ENCODE measurements around the gene TTC12.
"Not testable (repeated sequence)": the region's sequence is repeated elsewhere in the genome, so short reads cannot be mapped to it uniquely, and the experiment has no call there.

TTC12 gene

DNA sequence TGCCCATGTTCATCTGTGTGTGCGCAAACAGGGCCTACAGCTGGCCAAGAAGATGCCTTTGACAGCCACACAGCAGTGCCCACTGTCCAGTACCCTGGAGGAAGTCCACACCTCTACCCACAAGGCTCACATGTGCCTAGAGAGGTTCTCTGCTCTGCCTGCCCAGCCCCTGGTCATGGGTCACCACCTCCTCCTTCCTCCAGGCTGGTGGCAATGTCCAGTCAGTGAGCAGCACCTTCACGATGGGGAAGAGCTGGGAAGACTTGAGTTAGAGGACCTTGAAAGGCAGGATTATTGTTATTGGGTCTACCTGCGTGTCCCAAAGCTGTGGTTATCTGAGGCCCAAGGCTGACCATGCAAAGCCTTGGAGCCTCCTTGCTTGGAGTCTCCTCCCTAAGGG, 28.4 kb upstream of the TTC12 start:
- DNase-seq = no peak

DNA sequence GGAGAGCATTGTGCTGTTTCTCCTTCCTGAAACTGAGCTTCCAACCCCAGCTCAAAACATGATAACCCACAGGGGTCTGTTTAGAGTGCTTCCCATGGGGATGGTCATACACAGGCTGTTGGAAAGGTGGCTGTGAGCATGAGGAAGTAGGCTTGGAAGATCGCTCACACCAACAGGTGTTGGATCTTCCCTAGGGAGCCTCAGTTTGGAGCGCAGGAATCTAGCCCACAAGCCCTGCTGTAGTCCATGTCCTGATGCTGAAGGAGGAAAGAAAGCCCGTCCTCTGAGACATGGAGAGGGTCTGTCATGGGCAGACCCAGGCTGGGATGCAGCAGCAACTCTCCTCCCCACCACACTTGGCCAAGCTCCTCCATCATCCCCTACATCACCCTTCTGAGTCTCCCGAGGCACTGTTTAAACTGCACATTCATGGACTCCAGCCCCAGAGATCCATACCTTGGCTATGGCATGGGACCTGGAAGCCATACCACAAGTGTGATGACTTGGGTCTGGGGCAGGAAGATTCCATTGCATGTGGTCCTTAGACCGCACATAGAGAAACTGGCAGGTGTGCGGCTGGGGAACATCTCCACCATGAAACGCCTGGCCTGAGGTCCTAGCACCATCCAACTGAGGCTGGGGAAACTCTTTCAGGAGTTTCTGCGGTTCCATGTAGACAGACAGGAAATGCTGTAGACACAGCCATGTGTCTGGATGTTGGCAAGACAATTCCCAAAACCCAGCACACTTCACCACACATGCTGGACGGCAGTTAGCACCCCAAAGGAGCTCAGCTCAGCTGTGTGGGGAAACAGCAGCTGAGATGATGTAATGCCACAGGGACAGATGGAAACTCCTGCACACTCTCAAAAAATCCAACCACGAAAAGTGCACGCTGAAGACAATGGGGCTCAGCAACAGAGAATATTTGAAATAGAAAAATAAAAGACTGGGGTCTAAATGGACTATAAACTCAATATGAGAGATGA, 27.6 kb upstream of the TTC12 start:
- no peak for DNase-seq

DNA sequence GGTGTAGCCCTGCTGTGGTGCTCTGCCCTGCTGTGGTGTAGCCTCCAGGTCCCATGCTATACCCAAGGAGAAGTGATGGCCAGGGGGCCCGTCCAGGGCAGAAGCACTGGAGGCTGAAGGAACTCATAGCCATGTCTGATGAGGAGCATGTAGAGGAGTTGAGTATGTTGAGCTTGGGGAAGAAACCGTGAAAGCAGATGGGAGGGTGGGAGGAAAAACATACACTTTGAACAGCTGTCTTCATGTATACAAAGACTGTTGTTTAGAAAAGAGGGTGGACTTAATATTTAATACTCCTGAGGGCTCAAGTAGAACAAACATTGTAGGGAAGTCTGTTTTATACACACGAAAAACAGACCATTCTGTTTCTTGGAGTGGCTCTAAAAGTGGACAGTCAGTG, 26.6 kb upstream of the TTC12 start:
- DNase-seq = no peak

DNA sequence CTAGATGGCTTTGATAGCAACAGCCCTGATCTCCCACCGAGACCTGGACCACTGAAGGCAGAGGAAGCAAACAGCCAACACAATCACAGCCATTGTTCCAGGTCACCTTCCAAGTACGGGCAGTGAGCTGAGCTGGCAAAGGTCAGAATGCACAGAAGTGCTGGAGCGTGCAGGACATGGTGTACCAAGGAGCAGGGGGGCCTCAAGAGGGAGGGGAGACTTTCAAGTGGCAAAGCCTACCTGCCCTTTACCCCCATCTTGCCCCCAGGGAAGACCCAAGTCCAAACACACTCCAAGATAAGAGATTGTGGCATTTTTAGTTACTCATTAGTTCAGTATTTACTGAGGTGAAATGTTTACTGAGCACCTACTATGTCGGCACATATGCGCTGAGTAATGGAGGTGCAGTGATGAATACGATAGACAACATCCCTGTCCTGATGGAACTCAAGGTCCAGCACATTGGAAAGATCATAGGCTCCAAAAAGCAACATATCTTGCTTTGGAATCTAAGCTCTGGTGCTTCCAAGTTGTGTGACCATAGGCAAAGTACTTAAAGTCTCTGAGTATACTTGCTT, 26.0 kb upstream of the TTC12 start:
- no peak for DNase-seq

DNA sequence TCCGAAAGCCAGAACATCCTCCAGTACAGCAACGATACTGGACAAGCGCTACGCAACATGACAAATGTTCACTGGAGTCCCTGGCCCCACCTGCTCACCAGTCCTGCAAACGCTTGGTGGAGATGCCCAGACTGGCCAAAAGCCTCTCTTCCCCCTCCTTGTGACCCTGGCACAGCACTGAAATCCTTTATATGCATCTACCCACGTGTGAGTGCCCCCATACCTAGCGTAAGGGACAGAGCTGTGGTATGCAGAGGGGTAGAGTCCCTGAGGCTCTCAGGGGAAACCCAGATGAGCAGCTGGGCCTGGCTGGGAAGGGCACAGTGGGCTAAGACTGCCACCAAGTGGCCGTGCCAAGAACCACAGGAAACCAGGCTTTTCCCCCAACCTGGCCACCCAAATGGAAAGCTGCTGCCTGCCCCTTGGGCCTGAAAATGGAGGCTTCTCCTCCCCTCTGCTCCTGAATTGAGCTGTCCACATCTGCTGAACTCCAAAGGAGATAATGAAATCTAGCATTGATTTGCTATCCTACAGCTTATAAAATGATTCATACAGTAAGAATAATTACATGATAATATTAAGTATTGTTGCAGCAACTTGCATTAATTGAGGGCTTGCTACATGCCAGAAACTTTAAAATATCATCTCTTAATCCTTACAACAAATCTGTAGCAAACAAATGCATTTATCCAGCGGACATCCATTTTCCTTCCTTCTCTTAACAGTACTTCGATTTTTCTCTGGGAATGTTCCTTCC, 24.8 kb upstream of the TTC12 start:
- no peak for DNase-seq

DNA sequence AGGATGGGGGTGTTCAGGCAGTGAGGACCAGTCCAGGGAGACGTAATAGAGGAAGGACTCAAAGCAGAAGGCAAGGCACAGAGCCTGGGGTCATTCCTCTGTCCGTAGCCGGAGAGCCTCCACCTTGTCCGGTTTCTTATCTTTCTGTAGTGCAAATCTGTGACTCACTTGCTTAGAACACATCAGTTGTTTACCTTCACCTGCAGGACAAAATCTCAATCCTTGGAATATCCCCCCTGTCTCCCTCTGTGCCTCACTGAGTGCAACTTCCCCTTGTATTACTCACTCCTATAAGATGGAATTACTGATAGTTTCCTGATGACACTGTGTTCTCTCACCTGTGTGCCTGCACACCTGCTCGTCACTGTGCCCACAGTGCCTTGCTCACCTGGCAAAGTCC, 20.4 kb upstream of the TTC12 start:
- DNase-seq = no peak

DNA sequence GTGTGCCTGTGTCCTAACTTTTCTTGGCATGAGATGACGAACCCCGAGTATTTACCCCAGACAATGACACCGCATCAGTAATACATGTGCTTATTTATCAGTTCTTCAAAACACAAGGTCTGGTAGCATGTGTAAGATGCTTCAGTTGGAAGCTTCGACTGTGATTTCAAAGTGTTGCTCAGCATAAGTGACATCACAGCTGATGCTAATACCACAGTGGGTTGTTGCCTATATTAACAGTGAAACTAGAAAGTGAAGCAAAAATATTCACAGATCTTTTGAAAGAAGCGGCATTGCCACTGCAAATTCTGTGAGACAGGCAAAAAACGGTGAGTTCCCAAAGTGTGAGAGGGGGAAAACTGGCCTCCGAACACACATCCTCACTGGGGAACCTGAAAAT, 18.4 kb upstream of the TTC12 start:
- no peak for DNase-seq

DNA sequence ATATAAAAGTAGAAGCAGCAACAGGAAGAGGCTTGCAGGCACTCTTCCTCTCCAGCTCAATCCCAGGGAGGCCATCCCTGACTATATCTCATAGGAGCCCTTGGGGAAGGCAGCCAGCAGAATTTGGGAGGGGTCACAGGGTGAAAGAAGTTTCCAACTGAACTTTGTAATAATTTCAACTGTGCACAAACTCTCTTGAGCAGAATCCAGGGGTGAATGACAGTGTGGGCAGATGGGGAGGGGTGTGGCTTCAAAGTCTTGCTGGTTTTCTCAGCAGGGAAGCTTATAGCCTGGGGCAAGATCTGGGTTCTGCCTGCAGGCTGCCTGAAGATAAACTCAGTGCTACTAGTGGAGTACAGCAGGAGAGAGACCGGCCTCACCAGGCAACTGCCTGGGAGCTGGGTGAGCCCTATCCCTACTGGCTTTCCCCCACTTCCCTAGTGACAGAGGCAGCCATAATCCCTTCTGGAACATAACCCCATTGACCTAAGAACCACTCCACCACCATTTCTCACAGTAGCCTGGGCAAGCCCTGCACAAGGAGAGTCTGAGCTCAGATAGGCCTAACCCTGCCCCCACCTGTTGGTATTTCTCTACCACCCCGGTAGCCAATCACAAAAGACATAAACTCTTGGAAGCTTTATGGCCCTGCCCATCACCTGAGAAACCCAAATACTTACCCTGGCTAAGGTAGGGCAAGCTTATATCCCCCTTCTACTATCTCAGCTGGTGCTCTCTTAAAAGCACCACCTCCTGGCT, 17.8 kb upstream of the TTC12 start:
- no peak for DNase-seq

DNA sequence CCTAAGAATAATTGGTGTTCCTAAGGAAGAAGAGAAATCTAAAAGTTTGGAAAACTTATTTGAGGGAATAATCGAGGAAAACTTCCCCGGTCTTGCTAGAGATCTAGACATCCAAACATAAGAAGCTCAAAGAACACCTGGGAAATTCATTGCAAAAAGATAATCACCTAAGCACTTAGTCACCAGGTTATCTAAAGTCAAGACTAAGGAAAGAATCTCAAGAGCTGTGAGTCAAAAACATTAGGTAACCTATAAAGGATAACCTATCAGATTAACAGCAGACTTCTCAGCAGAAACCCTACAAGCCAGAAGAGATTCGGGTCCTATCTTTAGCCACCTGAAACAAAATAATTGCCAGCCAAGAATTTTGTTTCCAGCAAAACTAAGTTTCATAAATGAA, 15.9 kb upstream of the TTC12 start:
- not testable (repeated sequence) for DNase-seq

DNA sequence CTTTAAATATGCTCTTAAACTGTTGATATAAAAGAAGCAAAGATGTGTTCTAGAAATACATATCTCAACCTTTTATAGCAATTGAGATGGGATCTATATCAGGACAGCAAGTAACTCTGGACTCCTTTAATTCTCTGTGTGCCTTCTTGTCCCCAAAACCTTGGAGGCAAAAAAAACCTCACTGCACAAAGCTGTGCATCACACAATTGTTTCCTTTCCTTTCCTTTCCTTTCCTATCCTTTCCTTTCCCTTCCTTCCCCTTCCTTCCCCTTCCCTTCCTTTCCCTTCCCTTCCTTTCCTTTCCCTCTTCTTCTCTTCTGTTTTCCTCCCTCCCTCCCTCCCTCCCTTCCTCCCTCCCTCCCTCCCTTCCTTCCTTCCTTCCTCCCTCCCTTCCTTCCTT, 9.5 kb upstream of the TTC12 start:
- DNase-seq = no peak

DNA sequence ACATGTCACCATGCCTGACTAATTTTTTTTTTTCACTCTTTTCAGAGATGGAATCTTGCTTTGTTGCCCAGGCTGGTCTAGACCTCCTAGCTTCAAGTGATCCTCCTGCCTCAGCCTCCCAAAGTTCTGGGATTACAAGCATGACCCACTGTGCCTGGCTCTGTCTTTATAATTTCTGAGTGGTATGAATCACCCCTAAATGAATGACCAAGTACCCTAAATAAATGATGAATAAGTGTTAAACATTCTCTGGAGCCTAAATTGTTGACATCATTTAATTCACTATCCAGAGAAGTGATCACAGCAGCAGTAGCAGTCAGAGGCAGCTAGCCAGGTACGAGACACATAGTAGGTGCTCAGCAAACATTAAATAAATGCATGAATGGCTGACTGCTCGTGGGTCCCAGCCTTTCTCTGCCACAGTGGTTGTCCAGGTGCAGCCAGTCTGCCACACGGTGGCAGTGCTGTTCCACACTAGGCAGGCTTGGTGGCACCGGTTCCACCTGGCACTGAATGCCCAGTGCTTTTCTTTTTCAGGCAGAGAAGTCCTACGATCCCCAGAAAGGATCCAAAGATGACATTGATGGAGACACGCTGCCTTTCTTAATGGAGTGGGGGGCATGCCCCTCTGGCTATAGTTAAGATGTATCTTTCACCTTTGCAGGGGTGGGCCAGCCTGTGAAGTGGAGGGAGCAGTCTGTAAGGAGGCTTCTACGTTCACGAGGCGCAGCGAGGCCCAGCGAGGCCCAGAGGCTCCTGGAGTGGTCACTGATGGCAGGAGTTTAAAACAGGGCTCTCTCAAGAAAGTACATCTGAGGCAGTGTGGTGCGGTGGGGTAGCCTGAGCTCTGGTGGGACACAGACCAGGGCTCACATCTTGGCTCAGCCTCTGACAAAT, 8.7 kb upstream of the TTC12 start:
- peak; percentile 42 for DNase-seq

DNA sequence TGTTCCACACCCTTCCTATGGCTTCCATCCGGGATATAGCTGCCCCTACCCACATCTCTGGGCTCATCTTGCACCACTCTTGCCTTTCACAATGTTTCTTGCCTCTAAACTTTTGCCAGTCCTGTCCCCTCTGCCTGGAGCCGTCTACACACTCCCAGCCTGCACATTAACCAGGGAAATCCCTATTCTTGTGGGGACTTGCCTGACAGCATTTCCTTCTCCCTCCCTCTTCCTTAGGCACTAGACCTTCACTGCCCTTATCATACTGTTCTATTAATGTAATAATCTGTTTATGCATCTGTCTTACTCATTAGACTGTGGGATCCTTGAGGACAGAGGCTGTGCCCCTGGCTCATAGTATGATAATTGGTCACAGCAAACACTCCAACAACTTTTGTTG, 5.8 kb upstream of the TTC12 start:
- DNase-seq = no peak

DNA sequence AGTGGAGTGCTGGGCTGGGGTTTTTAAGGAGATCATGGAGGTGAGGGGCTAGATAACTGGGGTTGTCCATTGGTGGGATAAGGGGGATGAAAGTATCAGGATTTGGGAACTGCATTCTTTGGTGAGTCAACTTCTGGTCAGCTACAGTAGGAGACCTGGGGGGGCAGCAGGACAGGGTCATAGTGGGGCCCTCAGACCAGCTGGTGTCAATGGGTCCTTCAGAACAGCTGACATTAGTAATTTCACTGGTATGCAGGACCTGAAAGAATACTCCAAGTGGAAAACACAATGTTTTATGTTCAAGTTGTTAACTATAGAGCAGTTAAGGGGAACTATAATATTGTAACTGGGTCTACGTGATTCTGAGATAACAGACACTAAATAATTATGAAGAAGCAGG, 2.8 kb upstream of the TTC12 start:
- no peak for DNase-seq

DNA sequence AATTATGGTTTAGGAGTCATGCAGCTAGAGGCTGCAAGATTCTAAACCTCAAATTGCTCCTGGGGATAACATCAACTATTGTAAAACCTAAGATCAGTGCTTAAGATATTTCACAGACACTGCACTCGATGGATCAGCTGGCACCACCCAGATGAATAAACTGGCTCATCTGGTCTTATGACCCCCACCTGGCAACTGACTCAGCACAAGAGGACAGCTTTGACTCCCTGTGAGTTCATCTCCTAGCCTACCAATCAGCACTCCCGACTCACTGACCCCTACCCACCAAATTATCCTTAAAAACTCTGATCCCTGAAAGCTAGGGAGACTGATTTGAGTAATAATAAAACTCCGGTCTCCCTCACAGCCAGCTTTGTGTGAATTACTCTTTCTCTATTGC, 782 bp upstream of the TTC12 start:
- DNase-seq = no peak

DNA sequence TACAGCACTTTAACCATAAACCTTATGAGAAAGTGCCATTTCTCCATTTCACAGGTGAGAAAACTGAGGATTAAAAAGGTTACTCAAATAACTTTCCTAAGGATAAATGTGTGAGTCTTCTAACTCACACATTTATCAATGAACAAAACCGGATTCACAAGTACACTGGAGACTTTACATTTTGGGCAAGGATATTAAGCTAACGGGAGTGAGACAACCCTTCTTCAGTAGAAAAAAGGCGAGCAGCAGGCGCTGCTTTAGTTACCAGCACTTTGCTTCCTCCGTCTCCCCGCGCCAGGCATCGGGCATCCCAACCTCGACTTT, 356 bp upstream of the TTC12 start:
- no peak for DNase-seq

DNA sequence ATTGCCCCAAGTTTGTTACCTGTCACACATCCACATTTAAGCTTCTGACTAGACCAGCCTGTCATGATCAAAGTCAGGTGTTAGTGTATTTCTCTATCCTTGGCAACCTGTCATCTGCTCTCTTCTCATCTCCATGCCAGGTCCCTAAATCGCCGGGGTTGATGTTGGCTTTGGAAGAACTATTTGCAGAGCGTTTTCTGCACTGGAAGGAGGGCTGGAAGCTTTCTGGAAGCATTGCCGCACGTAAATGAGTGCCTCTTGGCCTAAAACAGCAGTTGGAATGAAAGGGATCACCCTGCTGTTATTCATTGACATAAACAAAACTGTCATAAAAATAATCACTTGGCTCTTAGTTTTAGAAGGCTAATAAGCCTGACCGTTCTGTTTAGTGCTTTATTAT, 1.4 kb downstream of the TTC12 start:
- DNase-seq = no peak

DNA sequence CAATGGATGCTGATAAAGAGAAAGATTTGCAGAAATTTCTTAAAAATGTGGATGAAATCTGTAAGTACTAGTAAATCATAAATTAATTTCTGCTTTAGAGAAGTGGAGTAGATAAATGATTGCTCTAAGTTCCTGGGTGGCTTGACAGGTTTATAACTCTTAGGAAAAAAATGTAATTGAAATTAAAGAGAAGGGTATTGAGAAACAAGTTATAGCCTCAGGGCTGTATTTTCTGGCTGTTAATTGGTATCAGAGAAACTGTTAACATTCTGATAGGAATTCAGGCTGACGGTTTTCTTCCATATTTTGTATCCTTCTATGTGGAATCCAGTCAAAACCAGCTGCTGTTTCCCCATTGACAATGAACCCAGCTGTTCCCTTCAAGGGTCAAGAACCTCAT, 1.9 kb downstream of the TTC12 start:
- no peak for DNase-seq

DNA sequence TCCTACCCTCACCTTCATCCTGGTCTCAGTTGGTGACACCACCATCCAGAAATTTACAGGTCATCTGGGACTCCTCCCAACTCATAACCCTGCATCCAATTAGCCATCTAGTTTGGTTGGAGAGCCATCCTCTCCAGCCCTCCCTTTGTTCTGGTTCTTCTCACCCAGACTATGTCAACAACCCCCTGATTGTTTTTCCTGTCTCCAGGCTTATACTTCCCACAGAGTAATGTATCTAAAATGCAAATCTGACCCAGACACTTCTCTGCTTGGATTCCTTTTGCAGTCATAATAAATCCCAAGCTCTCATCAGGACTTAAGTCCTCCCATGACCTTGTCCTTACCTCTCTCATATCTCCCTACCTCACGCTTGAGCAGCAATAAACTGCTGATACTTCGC, 3.0 kb downstream of the TTC12 start:
- DNase-seq = peak; percentile 42

DNA sequence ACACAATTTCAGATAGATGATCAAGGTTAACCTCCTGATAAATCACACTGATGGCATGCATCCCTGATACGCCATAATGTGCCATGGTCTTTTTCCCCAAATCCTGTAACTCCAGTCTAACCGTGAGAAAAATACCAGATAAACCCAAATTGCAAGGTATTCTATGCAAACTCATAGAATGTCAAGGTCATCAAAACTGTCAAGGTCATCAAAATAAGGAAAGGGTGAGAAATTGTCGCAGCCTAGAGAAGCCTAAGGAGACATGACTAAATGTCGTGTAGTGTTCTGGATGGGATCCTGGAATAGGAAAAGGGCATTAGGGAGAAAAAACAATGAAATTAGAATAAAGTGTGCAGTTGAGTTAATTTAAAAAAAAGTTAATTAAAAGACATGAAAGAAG, 4.7 kb downstream of the TTC12 start:
- no peak for DNase-seq

DNA sequence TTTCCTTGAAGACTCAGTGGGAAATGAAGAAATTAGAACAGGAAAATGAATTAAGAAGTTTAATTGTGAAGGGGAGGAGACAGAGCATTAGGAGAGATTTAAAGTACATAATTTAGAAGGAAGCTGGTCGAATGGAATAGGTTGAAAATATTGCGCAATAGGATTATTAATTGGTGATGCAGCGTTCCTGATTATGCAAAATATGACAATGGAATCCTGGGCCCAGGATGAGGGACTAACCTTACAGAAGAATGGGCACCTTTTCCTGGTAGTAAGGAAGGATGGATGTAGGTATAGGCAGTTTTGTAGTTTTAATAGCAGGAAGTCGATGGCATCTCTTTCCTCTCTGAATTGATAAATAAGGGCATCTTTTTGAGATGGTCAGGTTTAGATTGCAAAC, 7.8 kb downstream of the TTC12 start:
- DNase-seq = no peak

DNA sequence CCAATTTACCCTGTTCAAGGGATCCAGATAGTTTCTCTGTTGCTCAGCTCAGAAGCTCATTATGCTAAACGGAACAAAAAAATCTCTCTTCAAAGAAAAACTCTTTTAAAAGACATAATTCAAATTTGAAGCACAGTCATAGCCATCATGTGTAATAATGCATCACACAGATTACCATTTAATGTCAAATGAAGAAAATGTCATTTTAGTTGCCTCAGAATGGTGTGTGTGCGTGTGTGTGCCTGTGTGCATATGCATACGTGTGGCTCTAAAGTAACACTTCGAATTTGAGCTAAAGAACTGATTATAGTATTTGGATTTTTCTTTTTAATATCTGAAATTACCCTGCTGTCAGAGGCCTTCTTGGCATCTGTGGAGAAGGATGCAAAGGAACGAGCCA, 9.9 kb downstream of the TTC12 start:
- no peak for DNase-seq

DNA sequence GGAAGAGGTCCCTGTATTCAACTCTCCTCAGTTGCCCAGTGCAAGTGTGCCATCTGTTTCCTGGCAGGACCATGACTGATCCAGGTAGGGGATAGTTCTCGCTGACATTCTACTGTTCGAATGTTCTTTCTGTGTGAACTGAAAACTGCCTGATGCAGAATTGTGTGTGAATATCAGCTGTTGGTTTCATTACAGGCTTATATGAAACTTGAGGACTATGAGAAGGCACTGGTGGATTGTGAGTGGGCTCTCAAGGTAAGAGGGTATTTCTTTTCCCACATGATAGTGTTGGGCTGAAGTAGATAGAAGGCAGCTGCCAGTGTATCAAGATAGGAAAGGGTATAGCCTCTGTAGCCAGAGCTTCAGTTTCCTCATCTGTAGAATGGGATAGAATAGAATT, 15.3 kb downstream of the TTC12 start:
- DNase-seq = no peak

Data from NCI-H510A (cell line).